ENCODE measurements around the gene GNE. TPM values are rescaled to one million over a fixed set of nuclear protein-coding genes. Genes with fewer than 3 reads are reported as not detected.

The GNE gene
- total and polyA plus RNA-seq, 2 of the 13 experiments (the other 11 are each of a cell fraction or from before 2014, with no cell fraction given), result 16.1 to 24.1 TPM

DNA sequence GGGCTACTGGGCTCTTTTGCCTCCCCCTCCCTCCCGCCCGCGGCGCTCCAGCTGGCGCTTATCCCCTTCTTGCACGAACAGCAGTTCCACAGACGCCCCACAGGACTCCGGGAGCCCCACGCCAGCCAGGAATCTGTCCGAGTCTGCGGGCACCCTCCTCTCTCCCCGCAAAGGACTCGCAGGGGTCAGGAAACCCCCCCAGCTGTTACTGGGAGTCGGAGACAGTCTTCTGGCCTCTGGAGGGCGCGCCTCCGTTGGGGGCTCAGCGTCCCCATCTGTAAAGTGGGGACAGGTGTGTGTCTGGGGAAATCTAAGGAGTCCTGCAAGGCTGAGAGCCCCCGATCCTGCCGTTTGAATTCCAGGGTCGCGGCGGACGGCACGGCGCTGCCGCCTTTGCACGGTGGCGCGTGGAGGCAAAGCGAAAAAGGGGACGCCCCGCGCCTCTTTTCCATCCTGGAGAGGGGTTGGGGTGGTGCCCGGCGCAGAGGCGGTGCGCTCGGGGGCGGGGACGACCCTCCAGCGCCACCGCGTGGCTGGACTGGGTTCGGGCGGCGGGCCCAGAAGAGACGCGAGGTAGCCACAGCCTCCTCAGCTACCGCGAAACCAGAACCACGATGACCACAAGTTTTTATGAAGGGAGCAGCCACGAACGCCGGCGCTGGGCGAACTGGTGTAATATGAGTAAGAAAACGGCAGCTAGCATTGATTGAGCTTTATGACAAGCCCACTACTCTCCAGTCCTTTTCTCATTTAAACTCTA is 91.9 kb downstream of the GNE start (continued):
- TF ChIP-seq, protein P1, sequence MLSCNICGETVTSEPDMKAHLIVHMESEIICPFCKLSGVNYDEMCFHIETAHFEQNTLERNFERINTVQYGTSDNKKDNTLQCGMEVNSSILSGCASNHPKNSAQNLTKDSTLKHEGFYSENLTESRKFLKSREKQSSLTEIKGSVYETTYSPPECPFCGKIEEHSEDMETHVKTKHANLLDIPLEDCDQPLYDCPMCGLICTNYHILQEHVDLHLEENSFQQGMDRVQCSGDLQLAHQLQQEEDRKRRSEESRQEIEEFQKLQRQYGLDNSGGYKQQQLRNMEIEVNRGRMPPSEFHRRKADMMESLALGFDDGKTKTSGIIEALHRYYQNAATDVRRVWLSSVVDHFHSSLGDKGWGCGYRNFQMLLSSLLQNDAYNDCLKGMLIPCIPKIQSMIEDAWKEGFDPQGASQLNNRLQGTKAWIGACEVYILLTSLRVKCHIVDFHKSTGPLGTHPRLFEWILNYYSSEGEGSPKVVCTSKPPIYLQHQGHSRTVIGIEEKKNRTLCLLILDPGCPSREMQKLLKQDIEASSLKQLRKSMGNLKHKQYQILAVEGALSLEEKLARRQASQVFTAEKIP (CRISPR knock-in tag; IDR thresholded peaks at IDR 0.05; ENCODE audit: borderline replicate concordance), result no peak
- TF ChIP-seq FOXC1 (CRISPR knock-in tag; IDR thresholded peaks at IDR 0.05; ENCODE audit: borderline replicate concordance), result no peak
- TF ChIP-seq GTF3A (CRISPR knock-in tag; conservative IDR thresholded peaks at IDR 0.05), result no peak
- no peak for TF ChIP-seq ZZZ3 (CRISPR knock-in tag; IDR thresholded peaks at IDR 0.05; ENCODE audit: borderline replicate concordance)
- no peak for TF ChIP-seq ZFP82 (CRISPR knock-in tag; IDR thresholded peaks at IDR 0.05; ENCODE audit: borderline replicate concordance)
- TF ChIP-seq, protein P2, sequence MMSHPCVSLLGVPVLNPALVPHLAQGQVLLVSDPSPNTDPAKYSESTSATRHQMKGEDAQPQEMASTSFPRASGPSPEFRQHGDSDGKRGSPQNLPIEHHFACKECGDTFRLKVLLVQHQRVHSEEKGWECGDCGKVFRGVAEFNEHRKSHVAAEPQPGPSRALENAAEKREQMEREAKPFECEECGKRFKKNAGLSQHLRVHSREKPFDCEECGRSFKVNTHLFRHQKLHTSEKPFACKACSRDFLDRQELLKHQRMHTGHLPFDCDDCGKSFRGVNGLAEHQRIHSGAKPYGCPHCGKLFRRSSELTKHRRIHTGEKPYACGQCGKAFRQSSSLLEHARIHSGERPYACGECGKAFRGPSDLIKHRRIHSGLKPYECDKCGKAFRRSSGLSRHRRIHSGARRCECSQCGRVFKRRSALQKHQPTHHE (CRISPR knock-in tag; IDR thresholded peaks at IDR 0.05; ENCODE audit: borderline replicate concordance), result peak; percentile 37; the same call in 1 of the 2 replicates
- TF ChIP-seq, protein P3, sequence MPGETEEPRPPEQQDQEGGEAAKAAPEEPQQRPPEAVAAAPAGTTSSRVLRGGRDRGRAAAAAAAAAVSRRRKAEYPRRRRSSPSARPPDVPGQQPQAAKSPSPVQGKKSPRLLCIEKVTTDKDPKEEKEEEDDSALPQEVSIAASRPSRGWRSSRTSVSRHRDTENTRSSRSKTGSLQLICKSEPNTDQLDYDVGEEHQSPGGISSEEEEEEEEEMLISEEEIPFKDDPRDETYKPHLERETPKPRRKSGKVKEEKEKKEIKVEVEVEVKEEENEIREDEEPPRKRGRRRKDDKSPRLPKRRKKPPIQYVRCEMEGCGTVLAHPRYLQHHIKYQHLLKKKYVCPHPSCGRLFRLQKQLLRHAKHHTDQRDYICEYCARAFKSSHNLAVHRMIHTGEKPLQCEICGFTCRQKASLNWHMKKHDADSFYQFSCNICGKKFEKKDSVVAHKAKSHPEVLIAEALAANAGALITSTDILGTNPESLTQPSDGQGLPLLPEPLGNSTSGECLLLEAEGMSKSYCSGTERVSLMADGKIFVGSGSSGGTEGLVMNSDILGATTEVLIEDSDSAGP (CRISPR knock-in tag; IDR thresholded peaks at IDR 0.05; ENCODE audit: borderline replicate concordance), result peak; percentile 50; the same call in 1 of the 2 replicates
- no peak for TF ChIP-seq KDM5A (IDR thresholded peaks at IDR 0.05; ENCODE audit: borderline replicate concordance, low read length)
- TF ChIP-seq ZNF747 (CRISPR knock-in tag; IDR thresholded peaks at IDR 0.05; ENCODE audit: borderline replicate concordance), result peak; percentile 37; the same call in 1 of the 2 replicates
- no peak for TF ChIP-seq CREB1 (IDR thresholded peaks at IDR 0.05)
- no peak for TF ChIP-seq CREB1 (CRISPR knock-in tag; IDR thresholded peaks at IDR 0.05)
- no peak for TF ChIP-seq ZNF558 (CRISPR knock-in tag; IDR thresholded peaks at IDR 0.05; ENCODE audit: borderline replicate concordance)
- TF ChIP-seq ZNF841 (CRISPR knock-in tag; IDR thresholded peaks at IDR 0.05; ENCODE audit: borderline replicate concordance), result no peak
- TF ChIP-seq, protein P4, sequence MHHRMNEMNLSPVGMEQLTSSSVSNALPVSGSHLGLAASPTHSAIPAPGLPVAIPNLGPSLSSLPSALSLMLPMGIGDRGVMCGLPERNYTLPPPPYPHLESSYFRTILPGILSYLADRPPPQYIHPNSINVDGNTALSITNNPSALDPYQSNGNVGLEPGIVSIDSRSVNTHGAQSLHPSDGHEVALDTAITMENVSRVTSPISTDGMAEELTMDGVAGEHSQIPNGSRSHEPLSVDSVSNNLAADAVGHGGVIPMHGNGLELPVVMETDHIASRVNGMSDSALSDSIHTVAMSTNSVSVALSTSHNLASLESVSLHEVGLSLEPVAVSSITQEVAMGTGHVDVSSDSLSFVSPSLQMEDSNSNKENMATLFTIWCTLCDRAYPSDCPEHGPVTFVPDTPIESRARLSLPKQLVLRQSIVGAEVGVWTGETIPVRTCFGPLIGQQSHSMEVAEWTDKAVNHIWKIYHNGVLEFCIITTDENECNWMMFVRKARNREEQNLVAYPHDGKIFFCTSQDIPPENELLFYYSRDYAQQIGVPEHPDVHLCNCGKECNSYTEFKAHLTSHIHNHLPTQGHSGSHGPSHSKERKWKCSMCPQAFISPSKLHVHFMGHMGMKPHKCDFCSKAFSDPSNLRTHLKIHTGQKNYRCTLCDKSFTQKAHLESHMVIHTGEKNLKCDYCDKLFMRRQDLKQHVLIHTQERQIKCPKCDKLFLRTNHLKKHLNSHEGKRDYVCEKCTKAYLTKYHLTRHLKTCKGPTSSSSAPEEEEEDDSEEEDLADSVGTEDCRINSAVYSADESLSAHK (CRISPR knock-in tag; IDR thresholded peaks at IDR 0.05; ENCODE audit: borderline replicate concordance), result no peak
- no peak for TF ChIP-seq FOXM1 (CRISPR knock-in tag; IDR thresholded peaks at IDR 0.05)
- no peak for TF ChIP-seq MATR3 (CRISPR knock-in tag; IDR thresholded peaks at IDR 0.05)
- TF ChIP-seq, protein P5, sequence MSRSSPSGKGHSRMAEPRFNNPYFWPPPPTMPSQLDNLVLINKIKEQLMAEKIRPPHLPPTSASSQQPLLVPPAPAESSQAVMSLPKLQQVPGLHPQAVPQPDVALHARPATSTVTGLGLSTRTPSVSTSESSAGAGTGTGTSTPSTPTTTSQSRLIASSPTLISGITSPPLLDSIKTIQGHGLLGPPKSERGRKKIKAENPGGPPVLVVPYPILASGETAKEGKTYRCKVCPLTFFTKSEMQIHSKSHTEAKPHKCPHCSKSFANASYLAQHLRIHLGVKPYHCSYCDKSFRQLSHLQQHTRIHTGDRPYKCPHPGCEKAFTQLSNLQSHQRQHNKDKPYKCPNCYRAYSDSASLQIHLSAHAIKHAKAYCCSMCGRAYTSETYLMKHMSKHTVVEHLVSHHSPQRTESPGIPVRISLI (CRISPR knock-in tag; IDR thresholded peaks at IDR 0.05; ENCODE audit: borderline replicate concordance), result no peak
- no peak for TF ChIP-seq NCOA2 (CRISPR knock-in tag; IDR thresholded peaks at IDR 0.05)
- no peak for TF ChIP-seq ZNF3 (CRISPR knock-in tag; IDR thresholded peaks at IDR 0.05)
- TF ChIP-seq TBP (CRISPR knock-in tag; IDR thresholded peaks at IDR 0.05), result no peak
- no peak for TF ChIP-seq CBX1 (IDR thresholded peaks at IDR 0.05; ENCODE audit: low read depth)
- no peak for TF ChIP-seq ONECUT2 (CRISPR knock-in tag; IDR thresholded peaks at IDR 0.05)
